Placental epithelial cell (primary cell): Measurements from ENCODE around the gene HCK. TPM values are rescaled to one million over a fixed set of nuclear protein-coding genes. Genes with fewer than 3 reads are reported as not detected.

Experiments
- small RNA-seq: library from RNA; depleted of rRNA; stranded (forward); fragments of <200 nt; gene quantifications from one replicate; pipeline ENCODE3, GENCODE V24; 2012
- total RNA-seq: library from RNA; depleted of rRNA; stranded (reverse); fragments of >200 nt; gene quantifications from 2 replicates; pipeline ENCODE4 v1.2.3, GENCODE V29; 2012

HCK gene
- total RNA-seq = not detected in 2 replicates

DNA sequence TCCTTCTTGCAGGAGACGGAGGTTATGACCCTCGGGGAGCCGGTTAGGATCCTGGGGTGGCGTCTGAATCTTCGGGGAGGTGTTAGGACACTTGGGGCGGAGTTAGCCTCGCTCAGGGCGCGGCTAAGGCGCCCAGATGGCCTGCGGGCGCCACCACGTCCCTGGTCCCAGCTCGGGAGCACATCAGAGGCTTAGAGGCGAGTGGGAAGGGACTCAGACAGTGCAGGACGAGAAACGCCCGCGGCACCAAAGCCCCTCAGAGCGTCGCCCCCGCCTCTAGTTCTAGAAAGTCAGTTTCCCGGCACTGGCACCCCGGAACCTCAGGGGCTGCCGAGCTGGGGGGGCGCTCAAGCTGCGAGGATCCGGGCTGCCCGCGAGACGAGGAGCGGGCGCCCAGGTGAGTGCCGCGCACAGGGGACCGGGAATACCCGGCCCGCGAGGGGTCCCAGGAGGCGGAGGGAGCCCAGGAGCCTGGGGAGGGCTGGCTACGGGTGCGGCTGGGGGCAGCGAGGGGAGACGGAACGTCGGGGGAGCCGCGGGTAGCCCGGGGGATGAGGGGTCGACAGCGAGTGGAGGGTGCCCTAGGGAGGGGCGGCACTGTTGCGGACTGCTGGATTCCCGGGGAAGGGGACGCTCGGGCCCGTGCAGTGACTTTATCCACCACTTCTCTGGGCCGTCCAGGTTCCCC is at the start of gene HCK:
TSS of gene HCK (plus strand) at position 153 of the 688 bp plus-strand sequence.

DNA sequence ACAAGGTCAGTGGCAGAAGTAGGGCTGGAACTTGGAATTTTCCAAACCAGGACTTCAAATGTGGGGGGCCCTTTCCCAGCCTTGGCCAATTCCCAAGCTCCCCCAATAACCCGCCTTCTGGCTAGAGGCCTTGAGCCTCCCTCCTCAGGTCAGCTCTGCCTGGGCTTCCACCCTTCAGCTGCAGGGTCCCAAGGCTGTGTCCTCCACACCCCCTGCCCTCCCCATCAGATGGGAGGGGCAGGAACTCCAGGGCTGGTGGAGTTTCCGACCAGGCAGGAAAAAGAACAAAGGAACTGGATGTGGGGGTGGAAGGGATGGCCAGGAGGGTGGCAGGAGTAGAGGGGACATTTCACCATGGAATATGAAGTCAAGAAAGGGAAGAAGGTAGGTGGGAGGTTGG is 41.9 kb upstream of the HCK start, which contains the start of gene CCM2L:
TSS of gene CCM2L (plus strand) at position 338 of the 400 bp plus-strand sequence. CDS start at position 355, 17 bp downstream.

GRCh38 chr20:32109392-32110172 is 57.5 kb downstream of the HCK start, which contains the start of gene TM9SF4:
TSS of gene TM9SF4 (plus strand) at chr20:32109714. CDS start at chr20:32109741, 27 bp downstream.

Small RNA genes lying within 50 kb of the gene (small RNA-seq; reads per million reads assigned to genes)
- gene RNA5SP481 = not detected
- not detected for gene RNA5SP482

Other genes with a start within 250 kb of the HCK start
- gene MYLK2, start 232.9 kb upstream of the HCK start, total RNA-seq = 0.22 TPM in 1 of 2 replicates, not detected in the other
- gene FOXS1, start 206.6 kb upstream of the HCK start, total RNA-seq = not detected in 2 replicates
- gene DUSP15, start 181.7 kb upstream of the HCK start, total RNA-seq = not detected in 2 replicates
- gene TTLL9, start 181.6 kb upstream of the HCK start, total RNA-seq = under 0.01 TPM in 1 of 2 replicates, not detected in the other
- 2.5 and 2.7 TPM in 2 replicates for gene PDRG1, start 100.2 kb upstream of the HCK start, total RNA-seq
- gene XKR7, start 84.1 kb upstream of the HCK start, total RNA-seq = under 0.01 TPM in 1 of 2 replicates, not detected in the other
- gene CCM2L, start 41.8 kb upstream of the HCK start, total RNA-seq = not detected in 2 replicates
- 52.6 and 64.3 TPM in 2 replicates for gene TM9SF4, start 57.5 kb downstream of the HCK start, total RNA-seq
- gene PLAGL2, start 155.5 kb downstream of the HCK start, total RNA-seq = 5.1 and 5.6 TPM in 2 replicates
- 34.5 and 38.6 TPM in 2 replicates for gene POFUT1, start 155.6 kb downstream of the HCK start, total RNA-seq
- gene KIF3B, start 225.4 kb downstream of the HCK start, total RNA-seq = 16.5 and 21.5 TPM in 2 replicates